Liver (tissue), 9 donors: ENCODE results near the gene FAM3A. TPM values are rescaled to one million over a fixed set of nuclear protein-coding genes. Genes with fewer than 3 reads are reported as not detected.

Experiments
- DNase-seq: peaks from one replicate; pipeline ENCODE4 v3.0.0-alpha.2; 2017; ENCODE audit warnings: low spot score
- H3K27ac ChIP-seq, 2 donors: one replicate each; pipeline ENCODE4 v1.7.0; 2013; ENCODE audit warnings: inconsistent platforms in 2 of 2, low read length in 2 of 2, control low read depth in 1 of 2, low read depth in 1 of 2, mild to moderate bottlenecking in 1 of 2
- H3K27me3 ChIP-seq, 4 donors: one replicate each; pipeline versions ENCODE4 v1.6.1 to v1.7.0; 2013; ENCODE audit warnings: low read length in 3 of 4, inconsistent platforms in 1 of 4, mild to moderate bottlenecking in 1 of 4, moderate library complexity in 1 of 4; ENCODE audit not compliant: control insufficient read depth in 4 of 4, insufficient read depth in 4 of 4
- H3K36me3 ChIP-seq, 4 donors: one replicate each; pipeline versions ENCODE4 v1.6.1 to v1.7.0; 2013; ENCODE audit warnings: low read length in 3 of 4, mild to moderate bottlenecking in 3 of 4, low read depth in 1 of 4, moderate library complexity in 1 of 4; ENCODE audit not compliant: control insufficient read depth in 4 of 4, insufficient read depth in 3 of 4
- H3K4me1 ChIP-seq, 4 donors: one replicate each; pipeline versions ENCODE4 v1.6.1 to v1.7.0; 2013; ENCODE audit warnings: low read length in 3 of 4, mild to moderate bottlenecking in 3 of 4, moderate library complexity in 1 of 4; ENCODE audit not compliant: control insufficient read depth in 4 of 4, insufficient read depth in 4 of 4
- H3K4me3 ChIP-seq, 3 donors: one replicate each; pipeline versions ENCODE4 v1.6.1 to v1.7.0; 2013; ENCODE audit warnings: low read length in 3 of 3, control low read depth in 1 of 3, low read depth in 1 of 3, mild to moderate bottlenecking in 1 of 3
- H3K9ac ChIP-seq, 2 donors: one replicate each; pipeline ENCODE4 v1.7.0; 2013; ENCODE audit warnings: low read length in 2 of 2, mild to moderate bottlenecking in 2 of 2, moderate library complexity in 2 of 2, control low read depth in 1 of 2, low read depth in 1 of 2
- H3K9me3 ChIP-seq, 4 donors: one replicate each; pipeline versions ENCODE4 v1.6.1 to v1.7.0; 2013; ENCODE audit warnings: low read length in 3 of 4; ENCODE audit not compliant: control insufficient read depth in 4 of 4
- ATF3 ChIP-seq: IDR thresholded peaks from 2 replicates; pipeline ENCODE4 v1.6.1; 2016; ENCODE audit warnings: antibody characterized with exemption
- CTCF ChIP-seq: fragments of 150-350 bp; IDR thresholded peaks from 2 replicates; pipeline ENCODE4 v1.5.1; 2017; ENCODE audit warnings: improper control_type of control experiment, low read depth, low read length; ENCODE audit not compliant: missing input control
- EGR1 ChIP-seq, 2 donors: IDR thresholded peaks; 2 replicates each; pipeline ENCODE4 v1.6.1; 2016 to 2018; ENCODE audit warnings: antibody characterized with exemption in 2 of 2, low read depth in 2 of 2
- FOXA2 ChIP-seq: IDR thresholded peaks from 2 replicates; pipeline ENCODE4 v1.6.1; 2016; ENCODE audit warnings: antibody characterized with exemption
- HNF4G ChIP-seq: IDR thresholded peaks from 2 replicates; pipeline ENCODE4 v1.6.1; 2016; ENCODE audit warnings: antibody characterized with exemption
- NR2F2 ChIP-seq: IDR thresholded peaks from 2 replicates; pipeline ENCODE4 v1.6.1; 2016; ENCODE audit warnings: antibody characterized with exemption
- REST ChIP-seq: IDR thresholded peaks from 2 replicates; pipeline ENCODE4 v1.6.1; 2016; ENCODE audit warnings: antibody characterized with exemption, mild to moderate bottlenecking
- TAF1 ChIP-seq: conservative IDR thresholded peaks from 2 replicates; pipeline ENCODE4 v1.6.1; 2016; ENCODE audit warnings: antibody characterized with exemption, mild to moderate bottlenecking
- YY1 ChIP-seq: IDR thresholded peaks from 2 replicates; pipeline ENCODE4 v1.6.1; 2016; ENCODE audit warnings: antibody characterized with exemption, mild to moderate bottlenecking
- ZBTB33 ChIP-seq: IDR thresholded peaks from 2 replicates; pipeline ENCODE4 v1.6.1; 2016; ENCODE audit warnings: antibody characterized with exemption
- WGBS: extraction: QIAGEN DNeasy Blood & Tissue Kit; methylation state at CpG from one replicate; pipeline ENCODE4 v1.1.7; 2013; 5-methylcytosine and 5-hydroxymethylcytosine counted together
- polyA plus RNA-seq, 2 donors: library from polyadenylated mRNA; stranded (reverse) in 1 of 2; unstranded in 1 of 2; fragments of 200-250 nt in 1 of 2; fragments of >200 nt in 1 of 2; fragmentation: Nextera tagmentation in 1 of 2; extraction: Ambion mirVana in 1 of 2; gene quantifications; one replicate each; pipeline versions ENCODE4 v1.2.1 to v1.2.3, GENCODE V29; 2013 to 2015
- total RNA-seq, 2 donors: library from RNA; depleted of rRNA; stranded (reverse); fragments of >200 nt; gene quantifications; one replicate each; pipeline ENCODE4 v1.2.3, GENCODE V29; 2014
- donor health status: healthy.
- donor health status: healthy.
- donor health status: healthy.
- donor health status: healthy.
- donor health status: healthy.

Gene FAM3A
- total and polyA plus RNA-seq, 4 donors, result 11.6 to 36.3 (median 34.2) TPM

- TF ChIP-seq REST, result no peak
- no peak for TF ChIP-seq NR2F2
- no peak for TF ChIP-seq TAF1
Measured at GRCh38 chrX:154466036-154466435, 50.0 kb downstream of the FAM3A start (continued).

- H3K36me3 ChIP-seq, result peaks cover 0 to 2% (median 0%) of the 10 kb centered on the region in 4 donors
- TF ChIP-seq ATF3 (no peak), ZBTB33 (no peak), CTCF (no peak), YY1 (no peak), HNF4G (no peak), FOXA2 (no peak), NR2F2 (no peak), REST (no peak), TAF1 (no peak), EGR1 (IDR thresholded peaks at IDR 0.05; ENCODE audit: low read depth in 2 of 2) (no peak)
- H3K4me1 ChIP-seq, result no peaks in the 10 kb centered on the region
- no peaks in the 10 kb centered on the region for H3K27me3 ChIP-seq
- H3K9ac ChIP-seq, result no peak overlapping the region
- no peak for DNase-seq
- no peaks in the 10 kb centered on the region for H3K9me3 ChIP-seq
- no peak overlapping the region for H3K4me3 ChIP-seq
- H3K27ac ChIP-seq, result no peak overlapping the region
- 96% methylated on average over 14 of the region's 14 CpGs for WGBS
Measured at GRCh38 chrX:154465601-154466000, 50.4 kb downstream of the FAM3A start.
